CD4-positive, alpha-beta memory T cell (primary cell): ENCODE data around the gene COX5A. TPM values are rescaled to one million over a fixed set of nuclear protein-coding genes. Genes with fewer than 3 reads are reported as not detected.

Experiments
- CTCF ChIA-PET: fragments of 350-600 bp; sonication (Branson Sonifier 250); formaldehyde crosslinking; loops from one replicate; lab custom pipeline; 2021; ENCODE audit warnings: inconsistent platforms; ENCODE audit not compliant: partially characterized antibody; lab: Charles Lee
- POLR2A ChIA-PET: fragments of 350-600 bp; sonication (Branson Sonifier 250); formaldehyde crosslinking; loops from one replicate; lab custom pipeline; 2021; ENCODE audit not compliant: partially characterized antibody; lab: Charles Lee
- DNase-seq, 5 donors: peaks; one replicate each; pipeline versions ENCODE4 v3.0.0 to v3.0.0-alpha.2; 2020 to 2022; ENCODE audit warnings: mixed read lengths in 1 of 5
- H3K27ac ChIP-seq: one replicate; pipeline ENCODE4 v1.7.0; 2013; ENCODE audit warnings: low read depth, low read length
- H3K27me3 ChIP-seq: 2 replicates; pipeline ENCODE4 v1.7.0; 2013; ENCODE audit warnings: mild to moderate bottlenecking, low read length, moderate library complexity; ENCODE audit not compliant: insufficient read depth
- H3K36me3 ChIP-seq: 2 replicates; pipeline ENCODE4 v1.7.0; 2013; ENCODE audit warnings: mild to moderate bottlenecking, low read length, moderate library complexity; ENCODE audit not compliant: insufficient read depth
- H3K4me1 ChIP-seq: 2 replicates; pipeline ENCODE4 v1.7.0; 2013; ENCODE audit warnings: mild to moderate bottlenecking, low read length, moderate library complexity; ENCODE audit not compliant: insufficient read depth
- H3K4me3 ChIP-seq, 2 donors: one replicate each; pipeline ENCODE4 v1.7.0; 2013; ENCODE audit warnings: low read length in 2 of 2, mild to moderate bottlenecking in 1 of 2
- H3K9me3 ChIP-seq, 2 donors: one replicate each; pipeline ENCODE4 v1.7.0; 2013; ENCODE audit warnings: low read length in 2 of 2, control low read depth in 1 of 2; ENCODE audit not compliant: control insufficient read depth in 1 of 2
- H3K27ac Mint-ChIP-seq, 7 donors: one replicate each; pipeline ENCODE4 v1.8.0; 2020 to 2021; ENCODE audit warnings: mixed read lengths in 7 of 7, mild to moderate bottlenecking in 6 of 7, inconsistent platforms in 3 of 7, moderate library complexity in 3 of 7
- H3K27me3 Mint-ChIP-seq, 2 donors: one replicate each; pipeline ENCODE4 v1.8.0; 2020 to 2021; ENCODE audit warnings: mixed read lengths in 2 of 2
- H3K36me3 Mint-ChIP-seq, 2 donors: one replicate each; pipeline ENCODE4 v1.8.0; 2020 to 2021; ENCODE audit warnings: mixed read lengths in 2 of 2, inconsistent platforms in 1 of 2, mild to moderate bottlenecking in 1 of 2
- H3K4me1 Mint-ChIP-seq, 4 donors: one replicate each; pipeline ENCODE4 v1.8.0; 2020 to 2021; ENCODE audit warnings: mixed read lengths in 4 of 4, mild to moderate bottlenecking in 1 of 4
- H3K4me3 Mint-ChIP-seq, 8 donors: one replicate each; pipeline ENCODE4 v1.8.0; 2020 to 2021; ENCODE audit warnings: mixed read lengths in 8 of 8, mild to moderate bottlenecking in 7 of 8, moderate library complexity in 6 of 8, inconsistent platforms in 3 of 8
- H3K9me3 Mint-ChIP-seq, 8 donors: one replicate each; pipeline ENCODE4 v1.8.0; 2020 to 2021; ENCODE audit warnings: mixed read lengths in 8 of 8, mild to moderate bottlenecking in 5 of 8, inconsistent platforms in 3 of 8, moderate library complexity in 1 of 8
- intact Hi-C: fragments of 100-400 bp; cut with micrococcal nuclease; formaldehyde crosslinking; loops from one replicate; pipeline ENCODE4 v1.15.1; 2023
- polyA plus RNA-seq, 2 donors: library from polyadenylated mRNA; unstranded; fragments of 300-500 nt; fragmentation: Illumina TruSeq; gene quantifications; one replicate each; pipeline ENCODE4 v1.2.3, GENCODE V29; 2021
- total RNA-seq, 2 experiments: library from RNA; stranded (reverse); gene quantifications; one replicate each; pipeline ENCODE4 v1.2.3, GENCODE V29; 2021

COX5A gene
- total and polyA plus RNA-seq, 4 experiments from 2014 or later: 66.8 to 336 (median 203) TPM

GRCh38 chr15:74913041-74913440 lies 24.8 kb downstream of the COX5A start:
- no peaks in the 10 kb centered on the region for H3K27me3 ChIP-seq
- ChIA-PET POLR2A (interaction anchor here (1.0 kb wide), 1 partner anchor 9 kb away, joined by 3 read pairs; no protein-coding TSS in a partner anchor), CTCF (interaction anchor here (0.9 to 3.6 kb wide), 2 partner anchors 11 to 12 kb away, joined by 5 to 36 read pairs; no protein-coding TSS in a partner anchor)
- no peak overlapping the region for H3K27ac ChIP-seq
- peaks cover 8% of the 10 kb centered on the region for H3K36me3 ChIP-seq
- intact Hi-C loops: no loop called here
- Mint-ChIP-seq H3K4me3 (no peak overlapping the region), H3K27me3 (no peaks in the 10 kb centered on the region), H3K4me1 (peaks cover 0 to 6% (median 0%) of the 10 kb centered on the region in 4 donors), H3K36me3 (peaks cover 13 to 28% of the 10 kb centered on the region in 2 donors), H3K9me3 (no peaks in the 10 kb centered on the region), H3K27ac (no peak overlapping the region)
- H3K4me1 ChIP-seq: no peaks in the 10 kb centered on the region
- H3K4me3 ChIP-seq: no peak overlapping the region
- DNase-seq: no peak
- no peaks in the 10 kb centered on the region for H3K9me3 ChIP-seq

DNA sequence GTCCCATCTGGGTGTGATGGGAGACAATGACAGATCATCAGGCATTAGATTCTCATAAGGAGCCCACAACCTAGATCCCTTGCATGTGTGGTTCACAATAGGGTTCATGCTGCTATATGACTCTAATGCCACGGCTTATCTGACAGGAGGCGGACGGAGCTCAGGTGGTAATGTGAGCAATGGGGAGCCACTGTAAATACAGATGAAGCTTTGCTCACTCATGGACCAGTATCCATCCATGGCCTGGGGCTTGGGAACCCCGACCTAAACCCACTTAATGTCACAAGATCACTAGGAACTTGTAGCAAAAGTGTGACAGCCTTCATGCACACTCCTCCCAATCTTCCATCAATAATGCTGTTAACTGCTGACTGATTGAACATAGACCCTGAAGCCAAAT lies 29.2 kb downstream of the COX5A start:
- Mint-ChIP-seq H3K9me3 (no peaks in the 10 kb centered on the region), H3K27ac (peak overlapping the region in 4 of 7 donors; percentile 25 to 69 (median 66)), H3K4me1 (peaks cover 21 to 43% (median 31%) of the 10 kb centered on the region in 4 donors), H3K36me3 (peaks cover 11 to 34% of the 10 kb centered on the region in 2 donors), H3K27me3 (no peaks in the 10 kb centered on the region), H3K4me3 (peak overlapping the region in 3 of 8 donors; percentile 1 to 43 (median 10))
- Histone ChIP-seq H3K27me3 (no peaks in the 10 kb centered on the region), H3K36me3 (peaks cover 7% of the 10 kb centered on the region), H3K27ac (no peak overlapping the region), H3K4me3 (no peak overlapping the region), H3K9me3 (no peaks in the 10 kb centered on the region), H3K4me1 (peaks cover 26% of the 10 kb centered on the region)
- no peak for DNase-seq
- CTCF ChIA-PET: interaction anchor here (1.2 to 10.4 kb wide), 3 partner anchors 34 to 66 kb away, joined by 3 to 136 read pairs (median 4); partner anchors contain the start of gene ULK3
- intact Hi-C loops: loop anchor here (5.0 kb wide), 1 partner anchor 44 kb away; no protein-coding TSS in a partner anchor
- POLR2A ChIA-PET: interaction anchor here (0.6 to 10.8 kb wide), 5 partner anchors 15 to 118 kb away, joined by 3 to 155 read pairs (median 3); partner anchors contain the start of genes COX5A, MPI and ULK3

GRCh38 chr15:74907163-74907870 lies 30.6 kb downstream of the COX5A start:
- Mint-ChIP-seq H3K4me3 (peak overlapping the region; percentile 96 to 100 (median 99)), H3K27ac (peak overlapping the region; percentile 92 to 99 (median 98)), H3K27me3 (no peaks in the 10 kb centered on the region), H3K9me3 (no peaks in the 10 kb centered on the region), H3K4me1 (peaks cover 21 to 44% (median 32%) of the 10 kb centered on the region in 4 donors), H3K36me3 (peaks cover 12 to 39% of the 10 kb centered on the region in 2 donors)
- peaks cover 15% of the 10 kb centered on the region for H3K36me3 ChIP-seq
- peaks cover 26% of the 10 kb centered on the region for H3K4me1 ChIP-seq
- H3K4me3 ChIP-seq: peak overlapping the region; percentile 61 to 94
- no peaks in the 10 kb centered on the region for H3K27me3 ChIP-seq
- no peaks in the 10 kb centered on the region for H3K9me3 ChIP-seq
- peak overlapping the region; percentile 83 for H3K27ac ChIP-seq
- ChIA-PET POLR2A (interaction anchor here (0.8 to 10.8 kb wide), 19 partner anchors 11 to 292 kb away, joined by 3 to 155 read pairs (median 7); partner anchors contain the start of genes CLK3, COX5A, MPI and SCAMP2), CTCF (interaction anchor here (0.6 to 10.4 kb wide), 19 partner anchors 10 to 137 kb away, joined by 3 to 136 read pairs (median 4); partner anchors contain the start of gene ULK3)
- intact Hi-C loops: loop anchor here (5.0 kb wide), 1 partner anchor 45 kb away; no protein-coding TSS in a partner anchor
- DNase-seq: no peak

GRCh38 chr15:74906450-74907162 lies 31.3 kb downstream of the COX5A start, which contains the start of gene FAM219B:
TSS of gene FAM219B (minus strand) at chr15:74906851. CDS start at chr15:74906800, 51 bp downstream.
- Histone ChIP-seq H3K36me3 (peaks cover 21% of the 10 kb centered on the region), H3K4me1 (peaks cover 32% of the 10 kb centered on the region), H3K4me3 (peak within 1 kb of the TSS; percentile 61 to 94), H3K27me3 (no peaks in the 10 kb centered on the region), H3K9me3 (no peaks in the 10 kb centered on the region), H3K27ac (peak within 1 kb of the TSS; percentile 83)
- Mint-ChIP-seq H3K27me3 (no peaks in the 10 kb centered on the region), H3K4me3 (peak within 1 kb of the TSS; percentile 96 to 100 (median 99)), H3K27ac (peak within 1 kb of the TSS; percentile 92 to 99 (median 98)), H3K36me3 (peaks cover 12 to 41% of the 10 kb centered on the region in 2 donors), H3K4me1 (peaks cover 25 to 52% (median 39%) of the 10 kb centered on the region in 4 donors), H3K9me3 (no peaks in the 10 kb centered on the region)
- DNase-seq: peak; percentile 67 to 80 (median 68)
- ChIA-PET CTCF (interaction anchor here (0.6 to 10.4 kb wide), 18 partner anchors 9 to 272 kb away, joined by 3 to 136 read pairs (median 4); partner anchors contain the start of gene ULK3), POLR2A (interaction anchor here (0.6 to 10.8 kb wide), 32 partner anchors 11 to 546 kb away, joined by 3 to 155 read pairs (median 4); partner anchors contain the start of genes CLK3, COX5A, CPLX3 and CSK)
- intact Hi-C loops: loop anchor here (1.0 to 5.0 kb wide), 5 partner anchors 16 to 61 kb away; partner anchors contain the start of genes COX5A, MPI and SCAMP2

GRCh38 chr15:74906067-74906449 lies 31.8 kb downstream of the COX5A start:
- H3K4me1 Mint-ChIP-seq: peaks cover 27 to 56% (median 43%) of the 10 kb centered on the region in 4 donors
- peaks cover 10 to 42% of the 10 kb centered on the region in 2 donors for H3K36me3 Mint-ChIP-seq
- no peaks in the 10 kb centered on the region for H3K27me3 Mint-ChIP-seq
- H3K27me3 ChIP-seq: no peaks in the 10 kb centered on the region
- peak in 2 of 5 donors; percentile 21 to 23 for DNase-seq
- H3K9me3 ChIP-seq: no peaks in the 10 kb centered on the region
- peaks cover 26% of the 10 kb centered on the region for H3K36me3 ChIP-seq
- CTCF ChIA-PET: interaction anchor here (0.9 to 10.4 kb wide), 16 partner anchors 9 to 272 kb away, joined by 3 to 136 read pairs (median 5); partner anchors contain the start of gene ULK3
- peak overlapping the region; percentile 61 to 94 for H3K4me3 ChIP-seq
- POLR2A ChIA-PET: interaction anchor here (0.6 to 10.8 kb wide), 30 partner anchors 12 to 546 kb away, joined by 3 to 155 read pairs (median 4); partner anchors contain the start of genes COX5A, CPLX3, CSK and MPI
- peak overlapping the region; percentile 83 for H3K27ac ChIP-seq
- intact Hi-C loops: loop anchor here (1.0 to 5.0 kb wide), 5 partner anchors 16 to 61 kb away; partner anchors contain the start of genes COX5A, MPI and SCAMP2
- no peaks in the 10 kb centered on the region for H3K9me3 Mint-ChIP-seq
- H3K4me1 ChIP-seq: peaks cover 38% of the 10 kb centered on the region
- H3K4me3 Mint-ChIP-seq: peak overlapping the region; percentile 83 to 100 (median 98)
- H3K27ac Mint-ChIP-seq: peak overlapping the region; percentile 90 to 94 (median 92)

DNA sequence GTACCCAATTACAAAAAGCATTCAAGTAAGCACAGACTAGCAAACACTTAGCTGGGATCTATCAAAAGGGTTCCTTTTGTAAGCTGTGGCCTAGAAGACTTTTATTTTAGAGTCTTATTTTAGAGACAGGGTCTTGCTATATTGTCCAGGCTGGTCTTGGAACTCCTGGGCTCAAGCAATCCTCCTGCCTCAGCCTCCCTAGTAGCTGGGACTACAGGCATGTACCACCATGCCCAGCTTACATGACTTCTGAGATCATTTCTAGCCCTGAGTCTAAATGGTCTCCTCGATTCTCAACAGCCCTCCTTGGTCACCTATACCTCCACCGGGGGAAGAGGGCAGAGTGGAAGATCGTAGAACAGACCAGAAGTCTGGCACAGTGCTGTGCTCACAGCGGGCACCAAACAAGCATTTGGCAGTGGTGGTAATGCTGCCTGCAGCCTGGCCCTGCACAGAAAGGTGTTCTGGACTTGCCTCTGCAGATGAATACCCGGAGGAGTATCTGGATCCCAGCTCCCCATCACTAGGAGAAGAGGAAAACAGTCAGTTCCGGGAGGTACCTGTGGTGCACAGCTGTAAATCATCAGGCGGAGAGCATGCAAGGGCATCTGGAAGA lies 33.6 kb downstream of the COX5A start:
- Mint-ChIP-seq H3K27ac (peak overlapping the region in 4 of 7 donors; percentile 68 to 93 (median 82)), H3K4me3 (peak overlapping the region in 7 of 8 donors; percentile 23 to 99 (median 89))

More for the DNA sequence above, 33.6 kb downstream of the COX5A start:
- Mint-ChIP-seq H3K9me3 (no peaks in the 10 kb centered on the region), H3K4me1 (peaks cover 30 to 62% (median 50%) of the 10 kb centered on the region in 4 donors), H3K27me3 (no peaks in the 10 kb centered on the region), H3K36me3 (peaks cover 16 to 50% of the 10 kb centered on the region in 2 donors)
- Histone ChIP-seq H3K36me3 (peaks cover 39% of the 10 kb centered on the region), H3K9me3 (no peaks in the 10 kb centered on the region), H3K4me1 (peaks cover 48% of the 10 kb centered on the region), H3K27me3 (no peaks in the 10 kb centered on the region), H3K4me3 (no peak overlapping the region), H3K27ac (no peak overlapping the region)
- intact Hi-C loops: no loop called here
- CTCF ChIA-PET: interaction anchor here (0.6 to 10.4 kb wide), 15 partner anchors 11 to 265 kb away, joined by 3 to 136 read pairs (median 4); partner anchors contain the start of genes MPI, SCAMP2 and ULK3
- no peak for DNase-seq
- POLR2A ChIA-PET: interaction anchor here (0.8 to 10.8 kb wide), 7 partner anchors 9 to 124 kb away, joined by 3 to 155 read pairs (median 3); partner anchors contain the start of genes COX5A, MPI and ULK3
